ENCODE measurements around the gene UGT8.
A peak's percentile ranks its signal among the peaks of the same experiment; 100 is the strongest.
"Not testable (repeated sequence)": the region's sequence is repeated elsewhere in the genome, so short reads cannot be mapped to it uniquely, and the experiment has no call there.

The UGT8 gene, protein sequence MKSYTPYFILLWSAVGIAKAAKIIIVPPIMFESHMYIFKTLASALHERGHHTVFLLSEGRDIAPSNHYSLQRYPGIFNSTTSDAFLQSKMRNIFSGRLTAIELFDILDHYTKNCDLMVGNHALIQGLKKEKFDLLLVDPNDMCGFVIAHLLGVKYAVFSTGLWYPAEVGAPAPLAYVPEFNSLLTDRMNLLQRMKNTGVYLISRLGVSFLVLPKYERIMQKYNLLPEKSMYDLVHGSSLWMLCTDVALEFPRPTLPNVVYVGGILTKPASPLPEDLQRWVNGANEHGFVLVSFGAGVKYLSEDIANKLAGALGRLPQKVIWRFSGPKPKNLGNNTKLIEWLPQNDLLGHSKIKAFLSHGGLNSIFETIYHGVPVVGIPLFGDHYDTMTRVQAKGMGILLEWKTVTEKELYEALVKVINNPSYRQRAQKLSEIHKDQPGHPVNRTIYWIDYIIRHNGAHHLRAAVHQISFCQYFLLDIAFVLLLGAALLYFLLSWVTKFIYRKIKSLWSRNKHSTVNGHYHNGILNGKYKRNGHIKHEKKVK

DNA sequence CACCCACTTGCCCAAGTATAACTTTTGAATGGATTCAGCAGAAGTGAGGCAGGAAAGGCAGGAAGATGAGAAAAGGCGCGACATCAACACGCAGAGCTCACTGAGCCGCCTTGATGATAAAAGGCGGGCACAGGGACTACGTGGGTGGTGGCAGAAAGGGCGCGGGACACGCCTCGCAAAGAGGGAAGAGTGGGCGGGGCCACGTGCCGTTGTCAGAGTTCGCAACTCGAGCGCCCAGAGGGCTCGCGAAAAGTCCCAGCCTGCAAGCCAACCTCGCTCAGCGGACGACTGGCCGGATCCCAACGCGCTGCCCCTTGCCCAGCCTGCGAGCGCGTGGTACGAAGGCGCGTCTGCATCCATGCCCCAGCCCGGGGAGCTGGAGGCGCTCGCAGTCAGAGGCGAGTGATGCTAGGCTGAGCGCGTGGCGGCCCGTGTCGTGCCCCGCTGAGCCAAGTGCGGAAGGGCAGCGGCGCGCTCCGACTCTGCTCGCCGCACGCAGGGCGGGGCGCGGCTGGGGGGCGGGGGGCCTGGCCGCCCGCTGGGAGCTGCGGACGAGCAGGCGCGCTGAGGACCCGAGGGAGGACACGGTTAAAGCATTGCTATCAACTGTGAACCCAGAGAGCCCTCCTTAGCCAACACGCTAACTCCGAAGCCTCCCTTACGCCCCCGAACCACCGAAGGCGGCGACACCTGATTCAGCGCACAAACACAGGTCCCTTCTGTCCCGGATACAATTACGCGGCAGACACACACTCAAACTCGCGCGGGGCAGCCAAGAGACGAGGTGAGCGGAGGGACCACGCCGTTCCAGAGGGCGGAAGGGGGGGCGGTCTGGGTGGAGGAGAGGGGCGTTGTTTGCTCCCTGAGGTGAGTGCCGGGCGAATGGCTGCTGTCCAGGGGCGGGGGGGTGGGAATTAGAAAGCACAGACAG, at the start of gene UGT8:
Gene UGT8, plus strand, starts transcription at position 617 of the 931 bp plus-strand sequence. CDS start 24,074 bp downstream, outside the sequence.
- peak; percentile 21 for DNase-seq

GRCh38 chr4:114549638-114550037, 49.0 kb upstream of the UGT8 start:
- DNase-seq: no peak

DNA sequence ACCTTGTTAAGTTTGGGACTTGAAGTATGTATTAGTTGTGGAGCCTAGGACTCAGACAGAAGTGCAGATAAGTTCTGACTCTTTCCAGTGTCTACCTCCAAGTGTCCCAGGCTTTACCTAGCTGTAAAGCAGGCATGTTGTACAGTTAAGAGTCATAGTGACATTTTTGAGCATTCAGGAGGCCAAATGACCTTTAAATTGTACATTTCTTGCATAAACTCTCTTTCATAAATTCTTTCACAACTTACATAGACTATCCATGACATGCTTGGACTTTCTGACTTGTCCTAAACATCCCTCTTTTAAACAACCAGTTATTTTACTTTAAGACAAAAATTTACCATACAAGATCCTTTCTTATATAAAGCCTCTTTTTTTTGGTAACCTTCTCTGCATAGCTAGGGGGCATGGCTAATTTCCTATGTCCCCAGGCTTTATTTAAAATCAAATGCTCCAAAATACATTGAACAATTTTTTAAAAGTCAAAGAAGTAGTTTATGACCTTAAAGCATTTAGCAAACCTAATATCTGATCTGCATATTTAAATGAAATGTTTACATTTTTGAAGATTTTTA, 40.1 kb upstream of the UGT8 start:
- no peak for DNase-seq

- DNase-seq: no peak
These were observed 37.0 kb upstream of the UGT8 start for GRCh38 chr4:114561590-114561989.

DNA sequence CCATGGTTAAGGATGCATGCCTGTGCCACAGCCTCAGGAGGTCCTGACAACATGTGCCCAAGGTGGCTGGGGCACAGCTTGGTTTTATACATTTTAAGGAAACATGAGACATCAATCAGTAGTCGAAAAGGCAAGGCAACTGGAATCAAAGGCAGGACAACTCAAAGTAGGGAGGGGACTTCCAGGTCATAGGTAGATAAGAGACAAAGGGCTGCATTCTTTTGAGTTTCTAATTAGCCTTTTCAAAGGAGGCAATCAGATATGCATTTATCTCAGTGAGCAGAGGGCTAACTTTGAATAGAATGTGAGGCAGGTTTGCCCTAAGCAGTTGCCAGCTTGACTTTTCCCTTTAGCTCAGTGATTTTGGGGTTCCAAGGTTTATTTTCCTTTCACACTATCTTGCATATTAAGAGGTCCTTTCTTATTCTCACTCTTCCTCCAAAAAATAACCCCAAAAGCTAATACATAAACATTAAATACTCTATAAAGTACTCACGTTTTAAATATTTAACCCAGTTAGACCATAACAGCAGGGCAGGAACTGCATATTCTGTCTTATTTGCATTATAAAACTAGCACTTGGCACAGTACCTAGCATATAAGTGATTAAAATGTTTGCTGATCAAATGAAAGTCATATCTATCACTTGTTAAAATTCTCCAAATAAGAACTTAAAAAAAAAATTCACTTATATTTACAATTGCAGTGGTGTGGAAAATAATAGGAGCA, 36.3 kb upstream of the UGT8 start:
- DNase-seq: no peak

DNA sequence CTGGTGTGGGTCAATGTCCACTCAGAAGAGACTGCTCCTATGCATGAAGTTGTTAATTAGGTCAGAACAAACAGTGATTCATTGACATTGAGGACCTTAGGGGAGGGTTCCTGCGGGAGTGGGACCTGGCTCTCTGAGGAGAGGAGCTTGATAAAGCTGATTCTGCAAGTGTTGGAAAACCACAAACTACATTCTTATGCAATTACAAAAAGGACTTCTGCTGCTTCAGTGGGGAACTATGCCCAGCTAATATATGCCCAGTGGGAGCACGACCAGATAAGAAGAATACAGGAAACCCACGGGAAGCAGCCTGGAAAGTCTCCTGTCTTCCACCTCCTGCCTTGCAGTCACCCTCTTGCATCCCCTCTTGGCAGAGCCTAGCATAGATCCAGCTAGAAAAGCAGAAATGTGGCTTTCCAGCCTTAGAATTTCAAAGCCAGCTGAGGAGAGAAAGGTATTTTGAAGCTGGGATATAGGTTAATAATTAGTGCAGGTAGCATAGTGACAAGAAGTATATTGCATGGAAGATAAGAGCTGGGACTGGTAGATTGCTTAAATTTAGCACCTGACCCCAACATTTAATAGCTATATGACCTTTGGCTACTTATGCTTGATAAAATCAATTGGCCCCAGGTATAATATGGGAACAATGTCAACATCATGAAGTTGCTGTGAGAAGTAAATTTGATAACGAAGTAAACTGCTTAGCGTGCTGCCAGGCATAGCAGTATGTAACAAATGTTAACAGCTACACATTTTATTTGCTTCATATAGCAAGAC, 34.9 kb upstream of the UGT8 start:
- no peak for DNase-seq

DNA sequence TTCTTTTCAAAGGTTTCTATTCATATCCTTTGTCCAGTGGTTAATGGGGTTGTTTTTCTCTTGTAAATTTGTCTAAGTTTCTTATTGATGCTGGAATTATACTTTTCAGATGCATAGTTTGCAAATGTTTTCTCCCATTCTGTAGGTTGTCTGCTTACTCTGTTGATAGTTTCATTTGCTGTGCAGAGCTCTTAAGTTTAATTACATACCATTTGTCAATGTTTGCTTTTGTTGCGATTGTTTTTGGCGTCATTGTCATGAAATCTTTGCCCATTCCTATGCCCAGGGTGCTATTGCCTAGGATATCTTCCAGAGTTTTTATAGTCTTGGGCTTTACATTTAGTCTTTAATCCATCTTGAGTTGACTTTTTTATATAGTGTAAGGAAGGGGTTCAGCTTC, 21.2 kb upstream of the UGT8 start:
- no peak for DNase-seq

GRCh38 chr4:114582621-114583020, 16.0 kb upstream of the UGT8 start:
- DNase-seq: no peak

GRCh38 chr4:114588305-114588704, 10.3 kb upstream of the UGT8 start:
- DNase-seq: no peak

- DNase-seq: not testable (repeated sequence)
These were observed 8.2 kb upstream of the UGT8 start for GRCh38 chr4:114590360-114590759.

DNA sequence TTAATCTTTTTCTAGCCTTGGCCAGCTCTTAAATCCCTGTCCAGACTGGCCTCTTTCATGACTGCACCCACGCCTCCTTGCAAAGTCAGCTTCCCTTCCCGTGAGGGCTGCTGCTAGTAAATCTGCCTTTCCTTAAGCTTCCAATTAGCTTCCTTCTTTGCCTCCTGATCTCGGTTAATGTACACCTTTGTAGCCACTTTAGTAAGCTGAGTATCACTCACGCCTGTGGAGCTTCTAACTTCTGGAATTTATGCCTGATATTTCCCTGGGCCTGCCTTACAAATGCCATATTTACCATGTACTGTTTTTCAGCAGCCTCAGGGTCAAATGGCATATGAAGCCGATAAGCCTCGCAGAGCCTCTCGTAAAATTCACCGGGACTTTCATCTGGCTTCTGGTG, 5.1 kb upstream of the UGT8 start:
- no peak for DNase-seq

GRCh38 chr4:114595207-114595606, 3.4 kb upstream of the UGT8 start:
- no peak for DNase-seq

DNA sequence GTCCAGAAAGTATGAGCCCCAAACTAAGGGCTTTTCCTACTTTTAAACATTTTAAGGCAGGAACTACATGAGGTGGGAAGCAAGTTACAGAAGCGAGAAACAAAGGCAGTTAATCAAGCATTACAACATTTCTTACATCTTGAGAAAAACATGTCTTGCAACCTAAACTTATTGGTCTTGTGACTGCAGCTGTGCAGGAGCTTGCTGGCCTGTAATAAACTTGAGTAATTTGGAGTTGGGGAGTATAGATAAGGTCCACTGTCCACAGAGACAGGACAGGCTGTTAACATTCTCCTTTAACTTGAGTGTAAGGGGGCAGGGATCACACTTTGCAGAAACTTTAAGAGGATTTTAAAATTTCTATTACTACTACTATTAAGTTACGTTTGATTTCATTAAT, 2.7 kb upstream of the UGT8 start:
- DNase-seq: no peak

GRCh38 chr4:114597410-114598115, 1.0 kb upstream of the UGT8 start:
- DNase-seq: no peak

DNA sequence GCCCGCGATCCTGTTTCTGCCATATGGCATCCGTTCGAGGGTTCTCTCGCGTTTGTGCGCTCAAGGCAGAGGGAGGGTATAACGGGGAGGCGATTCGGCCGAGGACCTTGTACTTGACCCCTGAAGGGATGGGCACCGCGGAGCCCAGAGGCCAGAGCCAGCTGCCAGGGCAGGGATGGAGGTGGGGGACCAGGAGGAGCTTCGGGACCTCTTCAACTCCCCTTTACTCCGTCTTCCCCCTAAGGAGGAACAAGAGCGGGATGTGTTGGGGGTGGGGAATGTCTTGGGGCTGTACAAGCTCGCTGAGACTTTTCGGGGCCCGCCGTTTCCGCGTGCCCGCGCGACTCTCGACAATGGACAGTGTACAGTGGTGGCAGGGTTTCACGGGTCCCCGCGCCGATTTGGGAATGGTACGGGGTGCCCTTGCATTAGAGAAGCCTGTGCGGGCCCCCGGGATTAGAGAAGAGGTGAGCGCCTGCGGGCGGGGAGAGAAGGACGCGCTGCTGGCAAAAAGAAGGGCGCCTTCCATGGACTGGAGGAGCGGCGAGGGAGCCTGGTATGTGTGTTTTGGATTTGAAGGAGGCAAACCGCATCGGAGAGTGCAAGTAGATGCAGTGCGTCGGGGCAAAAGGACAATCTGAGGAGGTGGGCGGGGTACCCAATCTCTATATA, 760 bp downstream of the UGT8 start:
- DNase-seq: no peak

DNA sequence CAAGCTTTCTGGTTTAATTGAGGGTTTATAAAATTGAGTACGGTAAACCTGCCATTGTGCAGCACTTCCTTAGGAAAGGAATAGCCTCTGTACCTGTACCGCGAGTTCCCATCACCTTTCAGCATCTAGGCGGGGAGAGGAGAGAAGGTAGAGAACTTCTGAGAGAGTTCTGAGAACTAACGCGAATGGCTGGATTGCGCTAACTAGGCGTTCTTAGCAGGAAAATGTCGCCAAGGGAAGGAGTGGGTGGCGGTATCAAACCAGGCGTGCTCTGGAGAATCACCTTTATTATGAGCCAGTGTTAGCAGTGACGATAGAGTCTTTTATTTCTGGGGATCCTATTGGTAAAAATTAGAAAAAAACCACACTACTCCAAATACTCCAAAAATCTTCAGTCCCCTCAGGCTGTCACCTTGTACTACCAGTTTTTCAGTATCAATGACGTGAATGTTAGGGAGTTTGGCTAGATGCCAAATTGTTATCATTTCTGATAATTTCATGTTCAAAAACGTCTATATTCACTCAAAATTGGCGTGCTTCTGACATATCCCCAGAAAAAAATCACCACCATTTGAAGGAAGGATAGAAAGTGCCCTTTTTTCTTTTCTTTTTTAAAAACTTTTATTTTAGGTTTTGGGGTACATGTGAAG, 1.4 kb downstream of the UGT8 start:
- DNase-seq: no peak

- DNase-seq: no peak
These were observed 2.1 kb downstream of the UGT8 start for GRCh38 chr4:114600672-114601071.

- no peak for DNase-seq
These were observed 2.9 kb downstream of the UGT8 start for GRCh38 chr4:114601304-114602052.

GRCh38 chr4:114603497-114603896, 4.9 kb downstream of the UGT8 start:
- no peak for DNase-seq
